RWPE1 (cell line): ENCODE data around the gene ARHGEF6.
A peak's percentile ranks its signal among the peaks of the same experiment; 100 is the strongest.

Experiments
- CTCF ChIA-PET: fragments of 350-600 bp; sonication (Branson Sonifier 250); formaldehyde crosslinking; extraction: SDS; loops from one replicate; lab custom pipeline; 2021; lab: Yijun Ruan, JAX
- POLR2A ChIA-PET: fragments of 400-600 bp; formaldehyde crosslinking; extraction: SDS; loops from one replicate; lab custom pipeline; 2020; ENCODE audit warnings: antibody characterized with exemption; ENCODE audit not compliant: low non-redundant PET; lab: Yijun Ruan, JAX
- DNase-seq: peaks from one replicate; pipeline ENCODE4 v3.0.0; 2012; ENCODE audit warnings: low spot score
- H3K27ac ChIP-seq: fragments of 450-650 bp; 2 replicates; pipeline ENCODE4 v1.5.1; 2017
- CTCF ChIP-seq: fragments of 450-650 bp; conservative IDR thresholded peaks from 2 replicates; pipeline ENCODE4 v1.5.1; 2017; ENCODE audit warnings: low read depth, mild to moderate bottlenecking

ARHGEF6 gene

DNA sequence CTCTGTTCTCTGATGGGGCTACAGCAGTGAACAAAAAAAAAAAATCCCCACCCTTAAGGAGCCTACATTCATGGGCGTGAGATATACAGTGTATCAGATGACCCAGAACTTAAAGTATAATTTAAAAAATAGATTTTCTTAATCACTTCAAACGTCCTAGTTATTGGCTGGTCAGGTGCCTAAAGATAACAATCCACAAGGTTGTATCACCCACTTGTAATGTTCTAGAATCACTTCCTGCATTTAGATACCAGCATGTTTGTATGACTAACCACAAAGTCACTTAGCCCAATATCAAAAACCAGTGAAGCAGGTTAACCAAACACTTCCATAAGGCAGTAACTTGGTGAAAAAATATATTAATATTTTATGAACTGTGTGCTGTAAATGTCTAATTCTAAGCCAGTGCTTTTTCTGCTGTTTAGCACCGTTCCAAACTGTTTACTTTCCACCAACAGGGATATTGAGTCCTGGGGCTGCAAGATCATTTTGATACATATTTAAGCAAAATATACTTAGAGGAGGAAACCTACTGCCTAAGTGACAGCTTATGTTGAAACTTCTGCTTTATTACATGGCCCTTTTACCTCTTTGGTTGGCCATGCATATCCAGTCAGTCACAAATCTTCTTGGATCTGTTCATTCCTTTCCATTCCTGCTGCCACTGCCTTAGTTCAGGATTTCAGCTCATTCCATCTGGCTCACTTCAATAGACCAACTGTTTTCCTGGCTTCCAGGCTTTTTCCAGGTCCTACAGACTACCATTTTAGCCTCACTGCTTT is 89.5 kb downstream of the ARHGEF6 start:
- ChIA-PET POLR2A (no interaction called here), CTCF (no interaction called here)
- no peak for TF ChIP-seq CTCF
- DNase-seq, result peak; percentile 8
- H3K27ac ChIP-seq, result no peak overlapping the region

GRCh38 chrX:136689436-136689835 is 91.3 kb downstream of the ARHGEF6 start:
- CTCF ChIA-PET, result no interaction called here
- TF ChIP-seq CTCF, result no peak

GRCh38 chrX:136687457-136687856 is 93.3 kb downstream of the ARHGEF6 start:
- no peak for DNase-seq
- POLR2A ChIA-PET, result no interaction called here
- TF ChIP-seq CTCF, result no peak
- no peak overlapping the region for H3K27ac ChIP-seq
- CTCF ChIA-PET, result no interaction called here

More at GRCh38 chrX:136689436-136689835, 91.3 kb downstream of the ARHGEF6 start:
- POLR2A ChIA-PET, result no interaction called here
- H3K27ac ChIP-seq, result no peak overlapping the region
- DNase-seq, result no peak

DNA sequence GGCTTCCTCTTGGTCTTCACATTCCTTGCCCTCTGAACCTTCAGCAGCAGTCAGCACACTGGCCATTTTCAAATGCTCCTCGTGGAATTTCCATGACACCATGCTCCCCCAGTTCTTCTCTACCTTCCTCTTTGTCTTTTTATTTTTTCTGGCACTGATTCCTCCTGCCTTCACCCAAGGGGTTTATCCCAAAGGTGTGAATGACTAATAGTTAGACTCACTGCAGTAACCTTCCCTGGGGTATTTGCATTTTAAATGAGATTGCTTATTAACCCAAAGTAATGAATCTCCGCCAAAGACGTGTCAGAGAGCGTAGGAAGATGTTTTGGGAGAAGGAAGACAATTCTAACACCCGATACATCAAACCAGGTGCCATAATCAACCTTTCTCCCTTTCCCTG is 96.6 kb downstream of the ARHGEF6 start:
- no peak for DNase-seq
- H3K27ac ChIP-seq, result no peak overlapping the region
- ChIA-PET POLR2A (no interaction called here), CTCF (no interaction called here)
- no peak for TF ChIP-seq CTCF

- ChIA-PET POLR2A (no interaction called here), CTCF (no interaction called here)
- TF ChIP-seq CTCF, result no peak
- H3K27ac ChIP-seq, result no peak overlapping the region
- DNase-seq, result no peak
Measured at GRCh38 chrX:136679531-136679930, 101.2 kb downstream of the ARHGEF6 start.

DNA sequence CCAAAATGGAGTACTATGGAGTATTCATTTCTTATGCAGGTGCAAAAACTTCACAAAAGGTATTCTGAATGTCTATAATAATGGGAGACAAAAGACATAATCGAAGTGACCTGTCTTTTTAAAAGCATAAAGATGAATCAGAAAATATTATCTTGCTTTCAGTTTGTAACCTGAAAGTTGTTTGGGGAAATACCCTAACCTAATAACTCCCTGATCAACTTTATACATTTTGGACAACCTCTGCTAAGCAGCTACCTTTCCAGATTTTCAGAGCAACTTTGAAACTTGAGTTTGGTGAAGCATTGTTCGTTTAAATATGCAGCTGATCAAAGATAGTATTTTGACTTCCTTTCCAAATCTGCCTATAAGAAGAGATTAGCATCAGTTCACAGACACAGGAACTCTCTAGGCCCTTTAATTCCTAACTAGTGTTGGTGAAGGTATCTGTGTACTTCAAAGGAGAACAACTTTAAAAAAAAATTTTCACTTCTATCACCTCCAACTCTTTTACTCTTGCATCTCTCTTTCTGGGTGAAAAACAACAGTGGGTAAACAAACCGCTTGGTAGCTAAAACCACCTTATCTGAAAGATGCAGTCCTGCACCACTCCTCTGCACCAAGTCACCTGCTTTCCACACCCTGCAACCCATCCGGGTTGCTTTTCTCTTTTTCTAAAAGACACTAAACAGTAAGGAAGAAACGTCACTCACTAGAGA is 106.3 kb downstream of the ARHGEF6 start:
- POLR2A ChIA-PET, result no interaction called here
- CTCF ChIA-PET, result no interaction called here
- TF ChIP-seq CTCF, result no peak
- H3K27ac ChIP-seq, result no peak overlapping the region
- no peak for DNase-seq
